ENCODE data around the gene BMI1. TPM values are rescaled to one million over a fixed set of nuclear protein-coding genes. Genes with fewer than 3 reads are reported as not detected.
A peak's percentile ranks its signal among the peaks of the same experiment; 100 is the strongest.

The BMI1 gene
- total RNA-seq, 4 donors from 2014 or later = 50.2 to 85.7 (median 64.7) TPM

- peak in 1 of 2 donors; percentile 14 for DNase-seq
- intact Hi-C loops (cut with DNase I; ENCODE audit: low total_unique reads) = no loop called here
- no peak overlapping the region for H3K27ac ChIP-seq
- no peak overlapping the region for H3K4me3 ChIP-seq
- no peaks in the 10 kb centered on the region for H3K4me1 ChIP-seq
- TF ChIP-seq, protein P1, sequence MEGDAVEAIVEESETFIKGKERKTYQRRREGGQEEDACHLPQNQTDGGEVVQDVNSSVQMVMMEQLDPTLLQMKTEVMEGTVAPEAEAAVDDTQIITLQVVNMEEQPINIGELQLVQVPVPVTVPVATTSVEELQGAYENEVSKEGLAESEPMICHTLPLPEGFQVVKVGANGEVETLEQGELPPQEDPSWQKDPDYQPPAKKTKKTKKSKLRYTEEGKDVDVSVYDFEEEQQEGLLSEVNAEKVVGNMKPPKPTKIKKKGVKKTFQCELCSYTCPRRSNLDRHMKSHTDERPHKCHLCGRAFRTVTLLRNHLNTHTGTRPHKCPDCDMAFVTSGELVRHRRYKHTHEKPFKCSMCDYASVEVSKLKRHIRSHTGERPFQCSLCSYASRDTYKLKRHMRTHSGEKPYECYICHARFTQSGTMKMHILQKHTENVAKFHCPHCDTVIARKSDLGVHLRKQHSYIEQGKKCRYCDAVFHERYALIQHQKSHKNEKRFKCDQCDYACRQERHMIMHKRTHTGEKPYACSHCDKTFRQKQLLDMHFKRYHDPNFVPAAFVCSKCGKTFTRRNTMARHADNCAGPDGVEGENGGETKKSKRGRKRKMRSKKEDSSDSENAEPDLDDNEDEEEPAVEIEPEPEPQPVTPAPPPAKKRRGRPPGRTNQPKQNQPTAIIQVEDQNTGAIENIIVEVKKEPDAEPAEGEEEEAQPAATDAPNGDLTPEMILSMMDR (IDR thresholded peaks at IDR 0.05) = no peak
- TF ChIP-seq POLR2A (IDR thresholded peaks at IDR 0.05) = no peak
- H3K9me3 ChIP-seq = no peaks in the 10 kb centered on the region
- peaks cover 0 to 3% of the 10 kb centered on the region in 2 donors for H3K27me3 ChIP-seq
- no peaks in the 10 kb centered on the region for H3K36me3 ChIP-seq
Measured at GRCh38 chr10:22372917-22373316, 52.0 kb downstream of the BMI1 start.

DNA sequence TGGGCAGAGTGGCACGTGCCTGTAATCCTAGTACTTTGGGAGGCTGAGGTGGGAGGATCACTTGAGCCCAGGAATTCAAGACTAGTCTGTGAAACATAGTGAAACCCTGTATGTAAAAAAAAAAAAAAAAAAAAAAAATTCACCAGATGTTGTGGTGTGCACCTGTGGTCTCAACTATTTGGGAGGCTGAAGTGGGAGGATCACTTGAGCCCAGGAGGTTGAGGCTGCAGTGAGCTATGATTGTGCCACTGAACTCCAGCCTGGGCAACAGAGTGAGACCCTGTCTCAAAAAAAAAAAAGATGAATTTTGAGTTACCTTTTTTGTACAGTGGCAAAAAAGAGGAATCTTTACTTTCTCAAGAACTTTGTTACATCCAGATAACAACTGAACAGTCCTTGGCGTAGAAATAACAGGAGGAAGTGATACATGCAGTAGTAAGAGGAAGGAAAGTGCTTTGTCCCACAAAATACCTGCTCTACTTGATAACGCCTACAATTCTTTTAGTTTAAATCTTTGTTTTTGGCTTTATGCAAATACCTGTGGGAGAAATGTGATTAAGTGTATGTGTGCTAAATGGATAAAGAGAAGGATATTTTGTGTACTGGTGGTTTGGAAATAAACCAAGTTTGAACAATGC lies 53.7 kb downstream of the BMI1 start:
- Histone ChIP-seq H3K4me3 (no peak overlapping the region), H3K36me3 (no peaks in the 10 kb centered on the region), H3K27ac (no peak overlapping the region), H3K9me3 (no peaks in the 10 kb centered on the region), H3K27me3 (no peaks in the 10 kb centered on the region), H3K4me1 (no peaks in the 10 kb centered on the region)
- DNase-seq = no peak
- TF ChIP-seq, protein P1 (IDR thresholded peaks at IDR 0.05) = no peak
- TF ChIP-seq POLR2A (IDR thresholded peaks at IDR 0.05) = no peak
- intact Hi-C loops (cut with DNase I; ENCODE audit: low total_unique reads) = no loop called here

DNA sequence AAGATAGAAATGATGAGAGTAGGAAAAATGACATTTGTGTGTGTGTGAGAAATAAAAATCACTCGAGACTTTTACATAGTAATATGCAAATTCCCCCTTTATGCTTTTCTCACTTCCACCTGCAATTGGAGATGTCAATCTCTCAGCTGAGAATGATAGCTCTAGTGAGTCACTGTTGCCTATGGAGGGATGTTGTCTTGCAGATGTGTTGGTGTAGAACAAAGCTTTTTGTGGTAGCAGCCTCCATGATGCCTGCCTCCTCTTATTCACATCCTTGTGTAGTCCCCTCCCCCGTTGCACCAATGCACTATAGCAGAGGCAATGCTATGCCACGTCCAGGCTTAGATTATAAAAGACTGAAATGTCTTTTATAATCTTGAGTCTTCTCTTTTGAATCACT lies 58.2 kb downstream of the BMI1 start:
- intact Hi-C loops (cut with DNase I; ENCODE audit: low total_unique reads) = no loop called here
- H3K4me3 ChIP-seq = no peak overlapping the region
- no peaks in the 10 kb centered on the region for H3K9me3 ChIP-seq

More for the DNA sequence above, 58.2 kb downstream of the BMI1 start:
- TF ChIP-seq POLR2A (IDR thresholded peaks at IDR 0.05) = no peak
- TF ChIP-seq, protein P1 (IDR thresholded peaks at IDR 0.05) = no peak
- DNase-seq = no peak
- H3K4me1 ChIP-seq = no peaks in the 10 kb centered on the region
- H3K36me3 ChIP-seq = no peaks in the 10 kb centered on the region
- no peaks in the 10 kb centered on the region for H3K27me3 ChIP-seq
- H3K27ac ChIP-seq = no peak overlapping the region

Small RNA genes within 50 kb of the gene (small RNA-seq; reads per million reads assigned to genes)
- not detected for gene AL158211.3

Other genes with a start within 250 kb of the BMI1 start
- gene EBLN1, start 103.1 kb upstream of the BMI1 start, total RNA-seq = under 1 TPM in 1 of 4 donors, not detected in 3; 0.21 TPM
- 10 to 100 TPM in 3 of 4 donors, 1 to 10 TPM in 1; 7.4 to 39.5 (median 25.8) TPM for gene COMMD3, start 4.7 kb upstream of the BMI1 start, total RNA-seq
- gene SPAG6, start 24.4 kb downstream of the BMI1 start, total RNA-seq = 1 to 10 TPM in 1 of 4 donors, under 1 TPM in 2, not detected in 1; 0.29 to 3.9 (median 0.49) TPM